Endothelial cell of umbilical vein (primary cell): ENCODE measurements around the gene INPP5A.

Experiments
- GATA2 ChIP-seq: IDR thresholded peaks from 2 replicates; pipeline ENCODE4 v1.7.0; 2011; ENCODE audit warnings: low read depth, mild to moderate bottlenecking, moderate library complexity, mixed read lengths, low read length; ENCODE audit not compliant: insufficient read length, insufficient read depth
- POLR2A ChIP-seq: IDR thresholded peaks from 2 replicates; pipeline ENCODE4 v1.6.1; 2012; ENCODE audit warnings: low read depth, mild to moderate bottlenecking, control low read depth, low read length
- POLR2AphosphoS5 ChIP-seq: IDR thresholded peaks from 2 replicates; pipeline ENCODE4 v1.6.1; 2012; ENCODE audit warnings: low read depth, mild to moderate bottlenecking, control low read depth, low read length, moderate library complexity; ENCODE audit not compliant: insufficient read depth
- TF ChIP-seq, protein P1 (sequence below), 2 donors: IDR thresholded peaks; 1 replicate in 1 of 2; 2 replicates in 1 of 2; pipeline ENCODE4 v1.5.1; 2011; ENCODE audit warnings: low read length in 2 of 2, mild to moderate bottlenecking in 2 of 2, moderate library complexity in 2 of 2, control low read depth in 1 of 2, inconsistent platforms in 1 of 2, low read depth in 1 of 2; ENCODE audit not compliant: insufficient read depth in 1 of 2; ENCODE audit errors: extremely low read depth in 1 of 2

DNA sequence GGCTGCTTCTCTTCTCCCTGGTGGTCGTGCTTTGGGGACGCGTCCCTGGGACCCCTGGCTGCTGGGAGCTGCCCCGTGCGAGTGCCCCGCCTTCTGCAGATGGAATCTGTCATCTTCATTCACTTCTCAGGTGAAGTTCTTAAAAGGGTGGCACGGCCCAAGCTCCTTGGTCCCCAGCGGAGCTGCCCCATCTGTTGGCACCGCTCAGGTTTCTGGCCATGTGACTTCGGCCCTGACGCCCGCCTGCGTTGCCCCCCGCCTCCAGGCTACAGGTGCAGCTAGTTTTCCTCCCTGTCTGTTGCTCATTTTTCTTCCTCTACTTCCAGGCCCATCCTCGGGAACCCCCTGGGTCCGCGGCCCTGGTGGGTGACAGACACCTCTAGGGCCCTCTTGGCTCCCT is 255.2 kb downstream of the INPP5A start:
- TF ChIP-seq POLR2A = no peak
- TF ChIP-seq, protein P1, sequence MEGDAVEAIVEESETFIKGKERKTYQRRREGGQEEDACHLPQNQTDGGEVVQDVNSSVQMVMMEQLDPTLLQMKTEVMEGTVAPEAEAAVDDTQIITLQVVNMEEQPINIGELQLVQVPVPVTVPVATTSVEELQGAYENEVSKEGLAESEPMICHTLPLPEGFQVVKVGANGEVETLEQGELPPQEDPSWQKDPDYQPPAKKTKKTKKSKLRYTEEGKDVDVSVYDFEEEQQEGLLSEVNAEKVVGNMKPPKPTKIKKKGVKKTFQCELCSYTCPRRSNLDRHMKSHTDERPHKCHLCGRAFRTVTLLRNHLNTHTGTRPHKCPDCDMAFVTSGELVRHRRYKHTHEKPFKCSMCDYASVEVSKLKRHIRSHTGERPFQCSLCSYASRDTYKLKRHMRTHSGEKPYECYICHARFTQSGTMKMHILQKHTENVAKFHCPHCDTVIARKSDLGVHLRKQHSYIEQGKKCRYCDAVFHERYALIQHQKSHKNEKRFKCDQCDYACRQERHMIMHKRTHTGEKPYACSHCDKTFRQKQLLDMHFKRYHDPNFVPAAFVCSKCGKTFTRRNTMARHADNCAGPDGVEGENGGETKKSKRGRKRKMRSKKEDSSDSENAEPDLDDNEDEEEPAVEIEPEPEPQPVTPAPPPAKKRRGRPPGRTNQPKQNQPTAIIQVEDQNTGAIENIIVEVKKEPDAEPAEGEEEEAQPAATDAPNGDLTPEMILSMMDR (IDR thresholded peaks at IDR 0.05; ENCODE audit: extremely low read depth in 1 of 2, insufficient read depth in 1 of 2, low read depth in 1 of 2, low read length in 2 of 2) = no peak
- TF ChIP-seq POLR2AphosphoS5 = no peak
- no peak for TF ChIP-seq GATA2
